ENCODE measurements around the gene C1orf56. TPM values are rescaled to one million over a fixed set of nuclear protein-coding genes. Genes with fewer than 3 reads are reported as not detected.

Gene C1orf56
- polyA plus RNA-seq, 1 of the 3 experiments (the other 2 are of a cell fraction), result 5.5 TPM

- H3K4me3 ChIP-seq (ENCODE audit: low read depth in 2 of 2, low read length in 1 of 2), result no peak overlapping the region; a peak in 1 of 4 replicates
Observed at GRCh38 chr1:151065089-151065645, 17.6 kb downstream of the C1orf56 start.

More at GRCh38 chr1:151065089-151065645, 17.6 kb downstream of the C1orf56 start:
- ChIA-PET POLR2A (interaction anchor here (1.0 kb wide), 1 partner anchor 125 kb away, joined by 3 read pairs; the partner anchor contains the start of gene VPS72), CTCF (interaction anchor here (0.6 to 1.9 kb wide), 8 partner anchors 9 to 185 kb away, joined by 3 to 6 read pairs (median 4); partner anchors contain the start of gene MINDY1)
- H3K4me1 ChIP-seq (ENCODE audit: control insufficient read depth in 1 of 2, insufficient read depth in 2 of 2, low read depth in 1 of 2, low read length in 1 of 2), result peaks cover 11 to 13% of the 10 kb centered on the region in 2 experiments
- H3K4me2 ChIP-seq, result peak overlapping the region; percentile 47
- H3K9me2 ChIP-seq, result no peaks in the 10 kb centered on the region
- DNase-seq, result no peak
- no peaks in the 10 kb centered on the region for H3K9me3 ChIP-seq
- no peaks in the 10 kb centered on the region for H3K27me3 ChIP-seq (ENCODE audit: insufficient read depth)
- H4K20me1 ChIP-seq (ENCODE audit: insufficient read depth), result peaks cover 32% of the 10 kb centered on the region
- H3K36me3 ChIP-seq (replicated peaks in 1 of 2; ENCODE audit: control insufficient read depth in 1 of 2, insufficient read depth in 2 of 2, low read length in 1 of 2), result peaks cover 21 to 45% of the 10 kb centered on the region in 2 experiments
- H2AFZ ChIP-seq (ENCODE audit: low read depth), result no peak overlapping the region
- H3K79me2 ChIP-seq (ENCODE audit: insufficient read depth), result peaks cover 93% of the 10 kb centered on the region
- no peak overlapping the region for H3K9ac ChIP-seq
- H3K27ac ChIP-seq (ENCODE audit: low read depth in 2 of 2, low read length in 1 of 2), result peak overlapping the region in 1 of 2 experiments; percentile 25; a peak in 1 of 4 replicates
- TF ChIP-seq CTCF (IDR thresholded peaks at IDR 0.05) (no peak), TAF1 (IDR thresholded peaks at IDR 0.05; ENCODE audit: borderline replicate concordance, low read depth, low read length) (no peak), POLR2AphosphoS5 (IDR thresholded peaks at IDR 0.05; ENCODE audit: low read depth, low read length) (no peak), ELF1 (IDR thresholded peaks at IDR 0.05) (no peak), IRF3 (IDR thresholded peaks at IDR 0.05; ENCODE audit: low read depth, low read length) (no peak), MEF2A (IDR thresholded peaks at IDR 0.05; ENCODE audit: borderline replicate concordance, low read depth) (no peak), ZBTB33 (IDR thresholded peaks at IDR 0.05; ENCODE audit: borderline replicate concordance, low read depth) (no peak), JUND (IDR thresholded peaks at IDR 0.05) (no peak)
- peaks cover 43% of the 10 kb centered on the region for H3F3A ChIP-seq (replicated peaks; ENCODE audit: insufficient read depth)

Measured in SK-N-SH (cell line).